ENCODE measurements around the gene TENM4.
"Not testable (repeated sequence)": the region's sequence is repeated elsewhere in the genome, so short reads cannot be mapped to it uniquely, and the experiment has no call there.

TENM4 gene

GRCh38 chr11:79021601-79022000 is 419.2 kb downstream of the TENM4 start:
- DNase-seq (ENCODE audit: low spot score): no peak

- no peak for DNase-seq (ENCODE audit: low spot score)
Measured at GRCh38 chr11:79019975-79020374, 420.9 kb downstream of the TENM4 start.

- DNase-seq (ENCODE audit: low spot score): no peak
Measured at GRCh38 chr11:79019277-79019676, 421.6 kb downstream of the TENM4 start.

- DNase-seq (ENCODE audit: low spot score): no peak
Measured at GRCh38 chr11:79018371-79018849, 422.4 kb downstream of the TENM4 start.

- no peak for DNase-seq (ENCODE audit: low spot score)
Measured at GRCh38 chr11:79017811-79018210, 423.0 kb downstream of the TENM4 start.

- no peak for DNase-seq (ENCODE audit: low spot score)
Measured at GRCh38 chr11:79013509-79013908, 427.3 kb downstream of the TENM4 start.

- no peak for DNase-seq (ENCODE audit: low spot score)
Measured at GRCh38 chr11:79011357-79011756, 429.5 kb downstream of the TENM4 start.

- DNase-seq (ENCODE audit: low spot score): no peak
Measured at GRCh38 chr11:79007771-79008402, 432.9 kb downstream of the TENM4 start.

GRCh38 chr11:79006854-79007253 is 434.0 kb downstream of the TENM4 start:
- DNase-seq (ENCODE audit: low spot score): no peak

GRCh38 chr11:78996007-78996406 is 444.8 kb downstream of the TENM4 start:
- no peak for DNase-seq (ENCODE audit: low spot score)

GRCh38 chr11:78995171-78995570 is 445.7 kb downstream of the TENM4 start:
- no peak for DNase-seq (ENCODE audit: low spot score)

GRCh38 chr11:78993802-78994430 is 446.9 kb downstream of the TENM4 start:
- no peak for DNase-seq (ENCODE audit: low spot score)

GRCh38 chr11:78991681-78992080 is 449.1 kb downstream of the TENM4 start:
- DNase-seq (ENCODE audit: low spot score): no peak

- no peak for DNase-seq (ENCODE audit: low spot score)
Measured at GRCh38 chr11:78990261-78990660, 450.6 kb downstream of the TENM4 start.

GRCh38 chr11:78987748-78988147 is 453.1 kb downstream of the TENM4 start:
- no peak for DNase-seq (ENCODE audit: low spot score)

GRCh38 chr11:78986305-78986704 is 454.5 kb downstream of the TENM4 start:
- no peak for DNase-seq (ENCODE audit: low spot score)

- no peak for DNase-seq (ENCODE audit: low spot score)
Measured at GRCh38 chr11:78985663-78986062, 455.2 kb downstream of the TENM4 start.

- DNase-seq (ENCODE audit: low spot score): no peak
Measured at GRCh38 chr11:78982473-78982872, 458.4 kb downstream of the TENM4 start.

- DNase-seq (ENCODE audit: low spot score): no peak
Measured at GRCh38 chr11:78981153-78981552, 459.7 kb downstream of the TENM4 start.

- DNase-seq (ENCODE audit: low spot score): no peak
Measured at GRCh38 chr11:78978831-78979230, 462.0 kb downstream of the TENM4 start.

- DNase-seq (ENCODE audit: low spot score): not testable (repeated sequence)
Measured at GRCh38 chr11:78977848-78978247, 463.0 kb downstream of the TENM4 start.

GRCh38 chr11:78977009-78977408 is 463.8 kb downstream of the TENM4 start:
- DNase-seq (ENCODE audit: low spot score): no peak

GRCh38 chr11:78975081-78975480 is 465.7 kb downstream of the TENM4 start:
- no peak for DNase-seq (ENCODE audit: low spot score)

- no peak for DNase-seq (ENCODE audit: low spot score)
Measured at GRCh38 chr11:78973876-78974275, 467.0 kb downstream of the TENM4 start.
